GM12878 (cell line): ENCODE measurements around the gene NANOG. TPM values are rescaled to one million over a fixed set of nuclear protein-coding genes. Genes with fewer than 3 reads are reported as not detected.

Source experiments
- polyA plus RNA-seq, 11 experiments: library from polyadenylated mRNA; depleted of rRNA in 4 of 11; unstranded in 6 of 11; stranded (reverse) in 5 of 11; fragments of >200 nt; fragmentation: Nextera tagmentation in 4 of 11; fragmentation: Illumina TruSeq in 1 of 11; extraction: Ambion mirVana in 4 of 11; extraction: Trizol in 1 of 11; gene quantifications; 1 replicate in 1 of 11; 2 replicates in 10 of 11; pipeline versions ENCODE4 v1.2.1 to v1.2.3, GENCODE V29; 2011 to 2016; ENCODE audit warnings: inconsistent platforms in 2 of 11, missing spikeins in 2 of 11, low read depth in 1 of 11
- small RNA-seq: library from RNA; depleted of rRNA; stranded (forward); fragments of <200 nt; gene quantifications from one replicate; pipeline ENCODE3, GENCODE V24; 2014
- total RNA-seq, 4 experiments: library from RNA; depleted of rRNA in 3 of 4; stranded (reverse); fragments of >200 nt in 3 of 4; fragmentation: Illumina TruSeq in 1 of 4; extraction: Trizol in 1 of 4; gene quantifications; 2 replicates each; pipeline versions ENCODE4 v1.2.1 to v1.2.3, GENCODE V29; 2013 to 2021

Gene NANOG
- total and polyA plus RNA-seq, 10 of the 15 experiments (the other 5 are each of a cell fraction or from before 2014, with no cell fraction given): 0.51 TPM; not detected in 9

Small RNA genes within 50 kb of the gene (small RNA-seq; reads per million reads assigned to genes)
- gene RF00019: not detected

Other genes with a start within 250 kb of the NANOG start
Only the 7 nearest of the 8 such genes appear.
- gene APOBEC1, start 123.5 kb upstream of the NANOG start, total RNA-seq (2014; rRNA removed): not detected in 2 replicates
- gene APOBEC1, start 123.5 kb upstream of the NANOG start, total RNA-seq (2014; rRNA removed; fragmentation: Illumina TruSeq; extraction: Trizol): not detected in 2 replicates
- gene APOBEC1, start 123.5 kb upstream of the NANOG start, total RNA-seq (2021): not detected in 2 replicates
- not detected in 2 replicates for gene APOBEC1, start 123.5 kb upstream of the NANOG start, polyA plus RNA-seq (2011; rRNA removed)
- gene APOBEC1, start 123.5 kb upstream of the NANOG start, polyA plus RNA-seq (2014; fragmentation: Illumina TruSeq; extraction: Trizol): not detected in 2 replicates
- not detected for gene APOBEC1, start 123.5 kb upstream of the NANOG start, polyA plus RNA-seq (2014; fragmentation: Nextera tagmentation; extraction: Ambion mirVana)
- gene APOBEC1, start 123.5 kb upstream of the NANOG start, polyA plus RNA-seq (2014; rRNA removed): not detected in 2 replicates
- not detected for gene APOBEC1, start 123.5 kb upstream of the NANOG start, polyA plus RNA-seq (2016; fragmentation: Nextera tagmentation; extraction: Ambion mirVana)
- not detected in 2 replicates for gene GDF3, start 93.6 kb upstream of the NANOG start, total RNA-seq (2014; rRNA removed)
- gene GDF3, start 93.6 kb upstream of the NANOG start, total RNA-seq (2014; rRNA removed; fragmentation: Illumina TruSeq; extraction: Trizol): not detected in 2 replicates
- gene GDF3, start 93.6 kb upstream of the NANOG start, total RNA-seq (2021): not detected in 2 replicates
- gene GDF3, start 93.6 kb upstream of the NANOG start, polyA plus RNA-seq (2011; rRNA removed): not detected in 2 replicates
- not detected in 2 replicates for gene GDF3, start 93.6 kb upstream of the NANOG start, polyA plus RNA-seq (2014; fragmentation: Illumina TruSeq; extraction: Trizol)
- gene GDF3, start 93.6 kb upstream of the NANOG start, polyA plus RNA-seq (2014; fragmentation: Nextera tagmentation; extraction: Ambion mirVana): not detected
- gene GDF3, start 93.6 kb upstream of the NANOG start, polyA plus RNA-seq (2014; rRNA removed): not detected in 2 replicates
- gene GDF3, start 93.6 kb upstream of the NANOG start, polyA plus RNA-seq (2016; fragmentation: Nextera tagmentation; extraction: Ambion mirVana): not detected
- gene DPPA3, start 78.0 kb upstream of the NANOG start, total RNA-seq (2014; rRNA removed): not detected in 2 replicates
- not detected in 2 replicates for gene DPPA3, start 78.0 kb upstream of the NANOG start, total RNA-seq (2014; rRNA removed; fragmentation: Illumina TruSeq; extraction: Trizol)
- gene DPPA3, start 78.0 kb upstream of the NANOG start, total RNA-seq (2021): not detected in 2 replicates
- gene DPPA3, start 78.0 kb upstream of the NANOG start, polyA plus RNA-seq (2011; rRNA removed): 0.07 TPM in 1 of 2 replicates, not detected in the other
- not detected in 2 replicates for gene DPPA3, start 78.0 kb upstream of the NANOG start, polyA plus RNA-seq (2014; fragmentation: Illumina TruSeq; extraction: Trizol)
- under 1 TPM in 1 of 2 experiments, not detected in 1; 0.05 TPM for gene DPPA3, start 78.0 kb upstream of the NANOG start, polyA plus RNA-seq (2014; fragmentation: Nextera tagmentation; extraction: Ambion mirVana)
- gene DPPA3, start 78.0 kb upstream of the NANOG start, polyA plus RNA-seq (2014; rRNA removed): not detected in 2 replicates
- not detected for gene DPPA3, start 78.0 kb upstream of the NANOG start, polyA plus RNA-seq (2016; fragmentation: Nextera tagmentation; extraction: Ambion mirVana)
- 2.4 and 5.5 TPM in 2 replicates for gene CLEC4C, start 42.0 kb upstream of the NANOG start, total RNA-seq (2014; rRNA removed)
- gene CLEC4C, start 42.0 kb upstream of the NANOG start, total RNA-seq (2014; rRNA removed; fragmentation: Illumina TruSeq; extraction: Trizol): 6.5 and 7.1 TPM in 2 replicates
- 3.7 and 3.8 TPM in 2 replicates for gene CLEC4C, start 42.0 kb upstream of the NANOG start, total RNA-seq (2021)
- gene CLEC4C, start 42.0 kb upstream of the NANOG start, polyA plus RNA-seq (2011; rRNA removed): 0.38 and 0.84 TPM in 2 replicates
- 5.0 and 5.3 TPM in 2 replicates for gene CLEC4C, start 42.0 kb upstream of the NANOG start, polyA plus RNA-seq (2014; fragmentation: Illumina TruSeq; extraction: Trizol)
- 10 to 100 TPM in 1 of 2 experiments, 1 to 10 TPM in 1; 9.9 to 12.2 TPM for gene CLEC4C, start 42.0 kb upstream of the NANOG start, polyA plus RNA-seq (2014; fragmentation: Nextera tagmentation; extraction: Ambion mirVana)
- gene CLEC4C, start 42.0 kb upstream of the NANOG start, polyA plus RNA-seq (2014; rRNA removed): 2.7 and 3.5 TPM in 2 replicates
- gene CLEC4C, start 42.0 kb upstream of the NANOG start, polyA plus RNA-seq (2016; fragmentation: Nextera tagmentation; extraction: Ambion mirVana): 1 to 10 TPM; 1.2 to 1.9 TPM
- gene NANOGNB, start 24.2 kb upstream of the NANOG start, total RNA-seq (2014; rRNA removed): not detected in 2 replicates
- gene NANOGNB, start 24.2 kb upstream of the NANOG start, total RNA-seq (2014; rRNA removed; fragmentation: Illumina TruSeq; extraction: Trizol): not detected in 2 replicates
- not detected in 2 replicates for gene NANOGNB, start 24.2 kb upstream of the NANOG start, total RNA-seq (2021)
- gene NANOGNB, start 24.2 kb upstream of the NANOG start, polyA plus RNA-seq (2011; rRNA removed): not detected in 2 replicates
- gene NANOGNB, start 24.2 kb upstream of the NANOG start, polyA plus RNA-seq (2014; fragmentation: Illumina TruSeq; extraction: Trizol): not detected in 2 replicates
- gene NANOGNB, start 24.2 kb upstream of the NANOG start, polyA plus RNA-seq (2014; fragmentation: Nextera tagmentation; extraction: Ambion mirVana): not detected
- not detected in 2 replicates for gene NANOGNB, start 24.2 kb upstream of the NANOG start, polyA plus RNA-seq (2014; rRNA removed)
- gene NANOGNB, start 24.2 kb upstream of the NANOG start, polyA plus RNA-seq (2016; fragmentation: Nextera tagmentation; extraction: Ambion mirVana): not detected
- gene SLC2A14, start 83.5 kb downstream of the NANOG start, total RNA-seq (2014; rRNA removed): 0.11 TPM in 1 of 2 replicates, not detected in the other
- 0.28 and 0.31 TPM in 2 replicates for gene SLC2A14, start 83.5 kb downstream of the NANOG start, total RNA-seq (2014; rRNA removed; fragmentation: Illumina TruSeq; extraction: Trizol)
- 0.21 and 0.69 TPM in 2 replicates for gene SLC2A14, start 83.5 kb downstream of the NANOG start, total RNA-seq (2021)
- 0.31 and 0.58 TPM in 2 replicates for gene SLC2A14, start 83.5 kb downstream of the NANOG start, polyA plus RNA-seq (2011; rRNA removed)
- 0.06 TPM in 1 of 2 replicates, not detected in the other for gene SLC2A14, start 83.5 kb downstream of the NANOG start, polyA plus RNA-seq (2014; fragmentation: Illumina TruSeq; extraction: Trizol)
- under 1 TPM; 0.05 to 0.14 TPM for gene SLC2A14, start 83.5 kb downstream of the NANOG start, polyA plus RNA-seq (2014; fragmentation: Nextera tagmentation; extraction: Ambion mirVana)
- gene SLC2A14, start 83.5 kb downstream of the NANOG start, polyA plus RNA-seq (2014; rRNA removed): not detected in 2 replicates
- under 1 TPM; 0.19 to 0.33 TPM for gene SLC2A14, start 83.5 kb downstream of the NANOG start, polyA plus RNA-seq (2016; fragmentation: Nextera tagmentation; extraction: Ambion mirVana)
- 7.6 and 11.8 TPM in 2 replicates for gene SLC2A3, start 146.8 kb downstream of the NANOG start, total RNA-seq (2014; rRNA removed)
- 14.1 and 15.1 TPM in 2 replicates for gene SLC2A3, start 146.8 kb downstream of the NANOG start, total RNA-seq (2014; rRNA removed; fragmentation: Illumina TruSeq; extraction: Trizol)
- 19.7 and 22.4 TPM in 2 replicates for gene SLC2A3, start 146.8 kb downstream of the NANOG start, total RNA-seq (2021)
- 66.3 and 82.2 TPM in 2 replicates for gene SLC2A3, start 146.8 kb downstream of the NANOG start, polyA plus RNA-seq (2011; rRNA removed)
- gene SLC2A3, start 146.8 kb downstream of the NANOG start, polyA plus RNA-seq (2014; fragmentation: Illumina TruSeq; extraction: Trizol): 13.8 and 14.6 TPM in 2 replicates
- 1 to 10 TPM; 6.6 to 8.5 TPM for gene SLC2A3, start 146.8 kb downstream of the NANOG start, polyA plus RNA-seq (2014; fragmentation: Nextera tagmentation; extraction: Ambion mirVana)
- 10.3 and 14.6 TPM in 2 replicates for gene SLC2A3, start 146.8 kb downstream of the NANOG start, polyA plus RNA-seq (2014; rRNA removed)
- 1 to 10 TPM; 6.5 to 6.6 TPM for gene SLC2A3, start 146.8 kb downstream of the NANOG start, polyA plus RNA-seq (2016; fragmentation: Nextera tagmentation; extraction: Ambion mirVana)